IMR-90 (cell line): Measurements from ENCODE around the gene CD46. TPM values are rescaled to one million over a fixed set of nuclear protein-coding genes. Genes with fewer than 3 reads are reported as not detected.

Experiments used
- ATAC-seq: fragments of 200-7000 bp; cut with Tn5 transposase; 2 replicates; pipeline ENCODE4 v1.9.1; 2020; ENCODE audit warnings: low read depth, mild to moderate bottlenecking, moderate library complexity
- BruUV-seq: library from RNA; stranded (reverse); fragments of 400-500 nt; replicated peaks from 2 replicates; lab custom pipeline; 2021; lab: Mats Ljungman, UMichigan
- CTCF ChIA-PET: fragments of 300-600 bp; formaldehyde crosslinking; extraction: SDS; loops from one replicate; lab custom pipeline; 2021; ENCODE audit warnings: antibody characterized with exemption; lab: Yijun Ruan, JAX
- POLR2A ChIA-PET: fragments of 300-600 bp; sonication (Branson Sonifier 250); formaldehyde crosslinking; loops from one replicate; lab custom pipeline; 2022; ENCODE audit warnings: antibody characterized with exemption; ENCODE audit not compliant: unreplicated experiment; lab: Charles Lee
- DNase-seq: peaks from one replicate; pipeline ENCODE4 v3.0.0; 2013
- H2AFZ ChIP-seq: replicated peaks from 2 replicates; pipeline ENCODE3; 2013; ENCODE audit warnings: low read length, mild to moderate bottlenecking; ENCODE audit not compliant: poor library complexity
- H2AK5ac ChIP-seq: 2 replicates; pipeline ENCODE4 v1.6.1; 2013; ENCODE audit warnings: low read depth, low read length, inconsistent platforms
- H2AK9ac ChIP-seq: replicated peaks from 2 replicates; pipeline ENCODE3; 2013; ENCODE audit warnings: mild to moderate bottlenecking, low read depth, low read length, moderate library complexity; ENCODE audit not compliant: poor library complexity
- H2BK120ac ChIP-seq: 2 replicates; pipeline ENCODE4 v1.6.1; 2013; ENCODE audit warnings: low read depth, low read length, inconsistent platforms
- H2BK15ac ChIP-seq: 3 replicates; pipeline ENCODE4 v1.6.1; 2013; ENCODE audit warnings: low read depth, low read length, inconsistent platforms
- H2BK20ac ChIP-seq: 2 replicates; pipeline ENCODE4 v1.6.1; 2013; ENCODE audit warnings: low read depth, mild to moderate bottlenecking, inconsistent platforms, low read length, moderate library complexity
- H2BK5ac ChIP-seq: 2 replicates; pipeline ENCODE4 v1.6.1; 2013; ENCODE audit warnings: mild to moderate bottlenecking, low read depth, low read length, inconsistent platforms; ENCODE audit not compliant: poor library complexity, severe bottlenecking
- H3K14ac ChIP-seq: replicated peaks from 2 replicates; pipeline ENCODE4 v1.6.1; 2013; ENCODE audit warnings: low read depth, low read length, inconsistent platforms
- H3K18ac ChIP-seq: 2 replicates; pipeline ENCODE4 v1.6.1; 2013; ENCODE audit warnings: low read depth, low read length, control low read depth
- H3K23ac ChIP-seq: 2 replicates; pipeline ENCODE4 v1.6.1; 2013; ENCODE audit warnings: low read depth, low read length, inconsistent platforms
- H3K27ac ChIP-seq: 2 replicates; pipeline ENCODE4 v1.5.1; 2013; ENCODE audit warnings: mild to moderate bottlenecking, control low read depth, low read length; ENCODE audit not compliant: insufficient read depth
- H3K27me3 ChIP-seq: 2 replicates; pipeline ENCODE4 v1.6.1; 2013; ENCODE audit warnings: low read length; ENCODE audit not compliant: control insufficient read depth, insufficient read depth
- H3K36me3 ChIP-seq: 2 replicates; pipeline ENCODE4 v1.6.1; 2013; ENCODE audit warnings: low read length, mixed read lengths; ENCODE audit not compliant: control insufficient read depth, insufficient read depth
- H3K4ac ChIP-seq: 2 replicates; pipeline ENCODE4 v1.6.1; 2013; ENCODE audit warnings: low read depth, low read length, inconsistent platforms
- H3K4me1 ChIP-seq: 2 replicates; pipeline ENCODE4 v1.6.1; 2013; ENCODE audit warnings: low read length, mixed read lengths; ENCODE audit not compliant: control insufficient read depth, insufficient read depth
- H3K4me2 ChIP-seq: 2 replicates; pipeline ENCODE4 v1.6.1; 2013; ENCODE audit warnings: low read depth, mild to moderate bottlenecking, control low read depth, low read length, moderate library complexity
- H3K4me3 ChIP-seq: 2 replicates; pipeline ENCODE4 v1.5.1; 2013; ENCODE audit warnings: low read depth, mild to moderate bottlenecking, control low read depth, low read length, moderate library complexity; ENCODE audit not compliant: insufficient read depth
- H3K56ac ChIP-seq: 2 replicates; pipeline ENCODE4 v1.6.1; 2013; ENCODE audit warnings: low read length, inconsistent platforms; ENCODE audit not compliant: insufficient read depth; ENCODE audit errors: extremely low read depth
- H3K79me1 ChIP-seq, 2 experiments: 2 replicates each; pipeline ENCODE4 v1.6.1; 2013; ENCODE audit warnings: low read length in 2 of 2, inconsistent platforms in 1 of 2, low read depth in 1 of 2
- H3K9ac ChIP-seq: 2 replicates; pipeline ENCODE4 v1.6.1; 2013; ENCODE audit warnings: low read depth, low read length, control low read depth
- H3K9me1 ChIP-seq: 2 replicates; pipeline ENCODE4 v1.6.1; 2013; ENCODE audit warnings: low read length, inconsistent platforms; ENCODE audit not compliant: insufficient read depth
- H3K9me3 ChIP-seq: 2 replicates; pipeline ENCODE4 v1.6.1; 2013; ENCODE audit warnings: low read length; ENCODE audit not compliant: control insufficient read depth, insufficient read depth
- H4K20me1 ChIP-seq: 2 replicates; pipeline ENCODE4 v1.6.1; 2013; ENCODE audit warnings: low read length, inconsistent platforms; ENCODE audit not compliant: insufficient read depth
- H4K5ac ChIP-seq: 2 replicates; pipeline ENCODE4 v1.6.1; 2013; ENCODE audit warnings: mild to moderate bottlenecking, low read depth, low read length, control low read depth
- H4K8ac ChIP-seq, 2 experiments: 2 replicates each; pipeline ENCODE4 v1.6.1; 2013; ENCODE audit warnings: low read depth in 2 of 2, low read length in 2 of 2, control low read depth in 1 of 2, inconsistent platforms in 1 of 2
- H4K91ac ChIP-seq: 2 replicates; pipeline ENCODE4 v1.6.1; 2013; ENCODE audit warnings: low read depth, low read length, inconsistent platforms; ENCODE audit not compliant: insufficient read depth
- BHLHE40 ChIP-seq: fragments of 150-350 bp; IDR thresholded peaks from 2 replicates; pipeline ENCODE4 v1.6.1; 2016; ENCODE audit warnings: mild to moderate bottlenecking, low read depth, low read length
- CEBPB ChIP-seq: IDR thresholded peaks from 2 replicates; pipeline ENCODE4 v1.6.1; 2012; ENCODE audit warnings: low read depth, low read length, improper control_type of control experiment
- CHD1 ChIP-seq: IDR thresholded peaks from 2 replicates; pipeline ENCODE4 v1.6.1; 2012; ENCODE audit warnings: low read depth, low read length, improper control_type of control experiment
- CTCF ChIP-seq: conservative IDR thresholded peaks from 2 replicates; pipeline ENCODE4 v1.5.1; 2012; ENCODE audit warnings: mild to moderate bottlenecking, low read depth, low read length, improper control_type of control experiment
- ELK1 ChIP-seq: fragments of 150-350 bp; IDR thresholded peaks from 2 replicates; pipeline ENCODE4 v1.6.1; 2016; ENCODE audit warnings: low read depth, mild to moderate bottlenecking, low read length, moderate library complexity, borderline replicate concordance
- FOS ChIP-seq: fragments of 150-350 bp; IDR thresholded peaks from 2 replicates; pipeline ENCODE4 v1.6.1; 2016; ENCODE audit warnings: low read depth, low read length
- MAFK ChIP-seq: IDR thresholded peaks from 2 replicates; pipeline ENCODE4 v1.6.1; 2012; ENCODE audit warnings: low read depth, low read length, improper control_type of control experiment
- MAZ ChIP-seq: IDR thresholded peaks from 2 replicates; pipeline ENCODE4 v1.6.1; 2012; ENCODE audit warnings: low read depth, mild to moderate bottlenecking, low read length, improper control_type of control experiment, moderate library complexity, borderline replicate concordance
- MXI1 ChIP-seq: IDR thresholded peaks from 2 replicates; pipeline ENCODE4 v1.6.1; 2012; ENCODE audit warnings: low read depth, mild to moderate bottlenecking, low read length, moderate library complexity, borderline replicate concordance
- NFE2L2 ChIP-seq: fragments of 150-350 bp; IDR thresholded peaks from 2 replicates; pipeline ENCODE4 v1.6.1; 2016; ENCODE audit warnings: low read depth, mild to moderate bottlenecking, low read length
- POLR2A ChIP-seq: IDR thresholded peaks from 2 replicates; pipeline ENCODE4 v1.6.1; 2012; ENCODE audit warnings: mild to moderate bottlenecking, low read depth, low read length
- RAD21 ChIP-seq: IDR thresholded peaks from 2 replicates; pipeline ENCODE4 v1.6.1; 2012; ENCODE audit warnings: low read length, improper control_type of control experiment
- RCOR1 ChIP-seq: IDR thresholded peaks from 2 replicates; pipeline ENCODE4 v1.6.1; 2012; ENCODE audit warnings: mild to moderate bottlenecking, low read length, improper control_type of control experiment; ENCODE audit not compliant: insufficient replicate concordance
- RFX5 ChIP-seq: IDR thresholded peaks from 2 replicates; pipeline ENCODE4 v1.8.0; 2012; ENCODE audit warnings: low read depth, mild to moderate bottlenecking, low read length, moderate library complexity
- SMC3 ChIP-seq: fragments of 150-350 bp; IDR thresholded peaks from 2 replicates; pipeline ENCODE4 v1.6.1; 2016; ENCODE audit warnings: low read depth, mild to moderate bottlenecking, antibody characterized with exemption, low read length, moderate library complexity
- USF2 ChIP-seq: fragments of 150-350 bp; IDR thresholded peaks from 2 replicates; pipeline ENCODE4 v1.6.1; 2017; ENCODE audit warnings: mild to moderate bottlenecking, antibody characterized with exemption, low read length, low read depth
- WGBS, 2 experiments: methylation state at CpG; one replicate each; pipeline versions ENCODE4 v1.1.5 to v1.1.7; 2013; ENCODE audit warnings: missing lambda C conversion rate in 2 of 2; ENCODE audit not compliant: insufficient read length in 1 of 2; ENCODE audit errors: extremely low coverage in 2 of 2; 5-methylcytosine and 5-hydroxymethylcytosine counted together
- dilution Hi-C: fragments of 300-500 bp; cut with HindIII; formaldehyde crosslinking; loops from one replicate; pipeline ENCODE4 v1.14.3; 2018; ENCODE audit warnings: low sequenced_read_pairs; ENCODE audit not compliant: unreplicated experiment
- in situ Hi-C: fragments of 300-500 bp; cut with MboI; formaldehyde crosslinking; loops from 3 replicates; pipeline ENCODE4 v1.14.3; 2019; ENCODE audit warnings: low sequenced_read_pairs, inconsistent platforms, mixed read lengths
- intact Hi-C: fragments of 100-400 bp; cut with micrococcal nuclease; formaldehyde crosslinking; loops from 2 replicates; pipeline ENCODE4 v1.10.0; 2022
- polyA plus RNA-seq, 3 experiments: library from polyadenylated mRNA; depleted of rRNA; stranded (reverse); fragments of >200 nt; gene quantifications; 2 replicates each; pipeline ENCODE4 v1.2.3, GENCODE V29; 2012; ENCODE audit warnings: low replicate concordance in 1 of 3
- total RNA-seq: library from RNA; depleted of rRNA; stranded (reverse); fragments of >200 nt; gene quantifications from 2 replicates; pipeline ENCODE4 v1.2.3, GENCODE V29; 2012

The CD46 gene
- total and polyA plus RNA-seq, 2 of the 4 experiments (the other 2 are of a cell fraction), result 37.1 to 82.0 TPM

GRCh38 chr1:207745285-207745684 lies 6.6 kb upstream of the CD46 start:
- no peak overlapping the region for H2AK5ac ChIP-seq
- CTCF ChIA-PET, result interaction anchor here (0.7 kb wide), 1 partner anchor 1688 kb away, joined by 7 read pairs; no protein-coding TSS in a partner anchor

More at GRCh38 chr1:207745285-207745684, 6.6 kb upstream of the CD46 start:
- in situ Hi-C loops, result no loop called here
- Histone ChIP-seq H3K56ac (no peak overlapping the region), H2AK9ac (no peak overlapping the region), H4K91ac (no peak overlapping the region), H2AFZ (no peak overlapping the region), H3K36me3 (no peaks in the 10 kb centered on the region), H3K79me1 (no peaks in the 10 kb centered on the region), H3K14ac (no peak overlapping the region), H3K9ac (no peak overlapping the region), H3K23ac (no peak overlapping the region), H3K18ac (no peak overlapping the region), H4K20me1 (no peaks in the 10 kb centered on the region), H3K4me3 (no peak overlapping the region), H3K9me1 (no peaks in the 10 kb centered on the region), H3K27me3 (no peaks in the 10 kb centered on the region), H3K4me1 (no peaks in the 10 kb centered on the region; the same call in 1 of the 2 replicates), H4K8ac (no peak overlapping the region), H2BK20ac (no peak overlapping the region), H3K9me3 (no peaks in the 10 kb centered on the region), H2BK5ac (no peak overlapping the region), H3K27ac (no peak overlapping the region), H3K4ac (no peak overlapping the region), H2BK15ac (no peak overlapping the region), H2BK120ac (no peak overlapping the region), H4K5ac (no peak overlapping the region), H3K4me2 (peak overlapping the region; percentile 40; the same call in 1 of the 2 replicates)
- POLR2A ChIA-PET, result no interaction called here
- no TSS peak for BruUV-seq
- ATAC-seq (no peak; the same call in 1 of the 2 replicates), DNase-seq (peak; percentile 21)
- no peak for TF ChIP-seq NFE2L2
- no peak for TF ChIP-seq BHLHE40
- no peak for TF ChIP-seq RFX5
- no peak for TF ChIP-seq CEBPB
- TF ChIP-seq POLR2A, result no peak
- no peak for TF ChIP-seq MAZ
- no peak for TF ChIP-seq RCOR1
- no peak for TF ChIP-seq CTCF
- no peak for TF ChIP-seq MXI1
- no peak for TF ChIP-seq SMC3
- TF ChIP-seq USF2, result no peak
- TF ChIP-seq ELK1, result no peak
- no peak for TF ChIP-seq CHD1
- TF ChIP-seq MAFK, result no peak
- TF ChIP-seq RAD21, result no peak
- no peak for TF ChIP-seq FOS
- WGBS, 2 experiments, result no CpG with 5 or more reads among the region's 1 CpG
- intact Hi-C loops, result no loop called here
- dilution Hi-C loops, result no loop called here
